ENCODE results near the gene TRIM37. TPM values are rescaled to one million over a fixed set of nuclear protein-coding genes. Genes with fewer than 3 reads are reported as not detected.
A peak's percentile ranks its signal among the peaks of the same experiment; 100 is the strongest.

The TRIM37 gene
- total and polyA plus RNA-seq, 4 experiments from 2014 or later, result 9.6 to 25.0 (median 15.7) TPM

- Mint-ChIP-seq H3K9me3 (no peaks in the 10 kb centered on the region), H3K36me3 (peaks cover 8 to 34% of the 10 kb centered on the region in 2 donors), H3K4me3 (no peak overlapping the region), H3K4me1 (peaks cover 9 to 17% (median 13%) of the 10 kb centered on the region in 4 donors), H3K27me3 (no peaks in the 10 kb centered on the region), H3K27ac (peak overlapping the region in 2 of 7 donors; percentile 30 to 57)
- Histone ChIP-seq H3K27ac (ENCODE audit: low read depth, low read length) (no peak overlapping the region), H3K27me3 (ENCODE audit: insufficient read depth, low read length) (no peaks in the 10 kb centered on the region), H3K4me1 (ENCODE audit: insufficient read depth, low read length) (peaks cover 6% of the 10 kb centered on the region), H3K36me3 (ENCODE audit: insufficient read depth, low read length) (no peaks in the 10 kb centered on the region), H3K4me3 (ENCODE audit: low read length in 2 of 2) (no peak overlapping the region), H3K9me3 (ENCODE audit: control insufficient read depth in 1 of 2, low read length in 2 of 2) (no peaks in the 10 kb centered on the region)
- intact Hi-C loops (cut with micrococcal nuclease), result loop anchor here (2.0 kb wide), 2 partner anchors 755 to 803 kb away; no protein-coding TSS in a partner anchor
- no peak for DNase-seq
- POLR2A ChIA-PET (ENCODE audit: partially characterized antibody), result interaction anchor here (0.6 to 4.2 kb wide), 4 partner anchors 46 to 485 kb away, joined by 3 to 28 read pairs (median 4); no protein-coding TSS in a partner anchor
- CTCF ChIA-PET (ENCODE audit: partially characterized antibody), result interaction anchor here (0.8 to 4.1 kb wide), 12 partner anchors 14 to 694 kb away, joined by 3 to 50 read pairs (median 4); no protein-coding TSS in a partner anchor
Observed at GRCh38 chr17:59003860-59004259, 102.8 kb downstream of the TRIM37 start.

- no peak for DNase-seq
- no peaks in the 10 kb centered on the region for H3K9me3 Mint-ChIP-seq
- Histone ChIP-seq H3K27me3 (ENCODE audit: insufficient read depth, low read length) (no peaks in the 10 kb centered on the region), H3K4me3 (ENCODE audit: low read length in 2 of 2) (no peak overlapping the region), H3K36me3 (ENCODE audit: insufficient read depth, low read length) (no peaks in the 10 kb centered on the region), H3K4me1 (ENCODE audit: insufficient read depth, low read length) (peaks cover 6% of the 10 kb centered on the region), H3K27ac (ENCODE audit: low read depth, low read length) (no peak overlapping the region), H3K9me3 (ENCODE audit: control insufficient read depth in 1 of 2, low read length in 2 of 2) (no peaks in the 10 kb centered on the region)
- ChIA-PET POLR2A (ENCODE audit: partially characterized antibody) (interaction anchor here (0.8 to 4.2 kb wide), 4 partner anchors 292 to 484 kb away, joined by 3 to 28 read pairs (median 8); no protein-coding TSS in a partner anchor), CTCF (ENCODE audit: partially characterized antibody) (interaction anchor here (1.3 to 4.1 kb wide), 7 partner anchors 291 to 484 kb away, joined by 3 to 50 read pairs (median 7); no protein-coding TSS in a partner anchor)
- peaks cover 9 to 17% (median 13%) of the 10 kb centered on the region in 4 donors for H3K4me1 Mint-ChIP-seq
- intact Hi-C loops (cut with micrococcal nuclease), result no loop called here
- H3K4me3 Mint-ChIP-seq, result no peak overlapping the region
- no peaks in the 10 kb centered on the region for H3K27me3 Mint-ChIP-seq
- H3K27ac Mint-ChIP-seq, result peak overlapping the region in 4 of 7 donors; percentile 50 to 79 (median 64)
- peaks cover 16 to 35% of the 10 kb centered on the region in 2 donors for H3K36me3 Mint-ChIP-seq
Observed at GRCh38 chr17:59002848-59003247, 103.8 kb downstream of the TRIM37 start.

- H3K9me3 Mint-ChIP-seq, result no peaks in the 10 kb centered on the region
- no peaks in the 10 kb centered on the region for H3K27me3 Mint-ChIP-seq
- peak overlapping the region; percentile 13 to 98 (median 96) for H3K27ac Mint-ChIP-seq
- Histone ChIP-seq H3K4me1 (ENCODE audit: insufficient read depth, low read length) (peaks cover 6% of the 10 kb centered on the region), H3K27ac (ENCODE audit: low read depth, low read length) (no peak overlapping the region), H3K27me3 (ENCODE audit: insufficient read depth, low read length) (no peaks in the 10 kb centered on the region), H3K4me3 (ENCODE audit: low read length in 2 of 2) (no peak overlapping the region), H3K9me3 (ENCODE audit: control insufficient read depth in 1 of 2, low read length in 2 of 2) (no peaks in the 10 kb centered on the region), H3K36me3 (ENCODE audit: insufficient read depth, low read length) (no peaks in the 10 kb centered on the region)
- ChIA-PET POLR2A (ENCODE audit: partially characterized antibody) (interaction anchor here (1.0 to 1.5 kb wide), 4 partner anchors 291 to 484 kb away, joined by 3 to 12 read pairs (median 3); no protein-coding TSS in a partner anchor), CTCF (ENCODE audit: partially characterized antibody) (interaction anchor here (0.6 to 2.8 kb wide), 5 partner anchors 43 to 484 kb away, joined by 3 to 18 read pairs (median 7); no protein-coding TSS in a partner anchor)
- peaks cover 9 to 17% (median 13%) of the 10 kb centered on the region in 4 donors for H3K4me1 Mint-ChIP-seq
- H3K4me3 Mint-ChIP-seq, result no peak overlapping the region
- DNase-seq, result no peak
- peaks cover 21 to 35% of the 10 kb centered on the region in 2 donors for H3K36me3 Mint-ChIP-seq
- intact Hi-C loops (cut with micrococcal nuclease), result no loop called here
Observed at GRCh38 chr17:59002126-59002525, 104.6 kb downstream of the TRIM37 start.

GRCh38 chr17:59001158-59001814, 105.4 kb downstream of the TRIM37 start:
- Histone ChIP-seq H3K4me3 (ENCODE audit: low read length in 2 of 2) (peak overlapping the region; percentile 21 to 44), H3K4me1 (ENCODE audit: insufficient read depth, low read length) (peaks cover 6% of the 10 kb centered on the region), H3K27me3 (ENCODE audit: insufficient read depth, low read length) (no peaks in the 10 kb centered on the region), H3K9me3 (ENCODE audit: control insufficient read depth in 1 of 2, low read length in 2 of 2) (no peaks in the 10 kb centered on the region), H3K36me3 (ENCODE audit: insufficient read depth, low read length) (no peaks in the 10 kb centered on the region), H3K27ac (ENCODE audit: low read depth, low read length) (peak overlapping the region; percentile 72)
- H3K9me3 Mint-ChIP-seq, result no peaks in the 10 kb centered on the region
- H3K4me3 Mint-ChIP-seq, result peak overlapping the region; percentile 77 to 96 (median 86)
- H3K27ac Mint-ChIP-seq, result peak overlapping the region; percentile 96 to 98 (median 97)
- ChIA-PET POLR2A (ENCODE audit: partially characterized antibody) (interaction anchor here (0.7 to 1.5 kb wide), 4 partner anchors 9 to 483 kb away, joined by 3 to 12 read pairs (median 3); no protein-coding TSS in a partner anchor), CTCF (ENCODE audit: partially characterized antibody) (interaction anchor here (0.6 to 2.8 kb wide), 4 partner anchors 412 to 485 kb away, joined by 3 to 18 read pairs (median 4); no protein-coding TSS in a partner anchor)
- DNase-seq, result peak; percentile 64 to 82 (median 68)
- H3K36me3 Mint-ChIP-seq, result peaks cover 21 to 38% of the 10 kb centered on the region in 2 donors
- H3K27me3 Mint-ChIP-seq, result no peaks in the 10 kb centered on the region
- H3K4me1 Mint-ChIP-seq, result peaks cover 9 to 17% (median 13%) of the 10 kb centered on the region in 4 donors
- intact Hi-C loops (cut with micrococcal nuclease), result loop anchor here (1.0 kb wide), 1 partner anchor 483 kb away; no protein-coding TSS in a partner anchor

GRCh38 chr17:59000022-59000421, 106.7 kb downstream of the TRIM37 start:
- no peak overlapping the region for H3K27ac ChIP-seq (ENCODE audit: low read depth, low read length)
- CTCF ChIA-PET (ENCODE audit: partially characterized antibody), result interaction anchor here (0.8 kb wide), 1 partner anchor 484 kb away, joined by 3 read pairs; no protein-coding TSS in a partner anchor
- H3K36me3 ChIP-seq (ENCODE audit: insufficient read depth, low read length), result no peaks in the 10 kb centered on the region
- intact Hi-C loops (cut with micrococcal nuclease), result no loop called here
- H3K4me3 ChIP-seq (ENCODE audit: low read length in 2 of 2), result no peak overlapping the region
- no peaks in the 10 kb centered on the region for H3K9me3 ChIP-seq (ENCODE audit: control insufficient read depth in 1 of 2, low read length in 2 of 2)
- H3K4me1 Mint-ChIP-seq, result peaks cover 9 to 17% (median 13%) of the 10 kb centered on the region in 4 donors
- peak overlapping the region in 3 of 8 donors; percentile 20 to 36 (median 32) for H3K4me3 Mint-ChIP-seq
- no peak for DNase-seq
- H3K27me3 ChIP-seq (ENCODE audit: insufficient read depth, low read length), result no peaks in the 10 kb centered on the region
- POLR2A ChIA-PET (ENCODE audit: partially characterized antibody), result no interaction called here
- H3K27me3 Mint-ChIP-seq, result no peaks in the 10 kb centered on the region
- peak overlapping the region in 5 of 7 donors; percentile 52 to 98 (median 70) for H3K27ac Mint-ChIP-seq
- peaks cover 6% of the 10 kb centered on the region for H3K4me1 ChIP-seq (ENCODE audit: insufficient read depth, low read length)
- no peaks in the 10 kb centered on the region for H3K9me3 Mint-ChIP-seq
- peaks cover 21 to 36% of the 10 kb centered on the region in 2 donors for H3K36me3 Mint-ChIP-seq

GRCh38 chr17:58999500-58999899, 107.2 kb downstream of the TRIM37 start:
- no peaks in the 10 kb centered on the region for H3K9me3 ChIP-seq (ENCODE audit: control insufficient read depth in 1 of 2, low read length in 2 of 2)
- CTCF ChIA-PET (ENCODE audit: partially characterized antibody), result no interaction called here
- Mint-ChIP-seq H3K27me3 (no peaks in the 10 kb centered on the region), H3K4me1 (peaks cover 6 to 12% (median 9%) of the 10 kb centered on the region in 4 donors), H3K36me3 (peaks cover 21 to 34% of the 10 kb centered on the region in 2 donors), H3K27ac (peak overlapping the region in 4 of 7 donors; percentile 1 to 87 (median 55)), H3K9me3 (no peaks in the 10 kb centered on the region), H3K4me3 (peak overlapping the region in 1 of 8 donors; percentile 20)
- no peak overlapping the region for H3K4me3 ChIP-seq (ENCODE audit: low read length in 2 of 2)
- H3K36me3 ChIP-seq (ENCODE audit: insufficient read depth, low read length), result no peaks in the 10 kb centered on the region
- no peak overlapping the region for H3K27ac ChIP-seq (ENCODE audit: low read depth, low read length)
- DNase-seq, result no peak
- intact Hi-C loops (cut with micrococcal nuclease), result no loop called here
- H3K4me1 ChIP-seq (ENCODE audit: insufficient read depth, low read length), result peaks cover 6% of the 10 kb centered on the region
- POLR2A ChIA-PET (ENCODE audit: partially characterized antibody), result no interaction called here
- H3K27me3 ChIP-seq (ENCODE audit: insufficient read depth, low read length), result no peaks in the 10 kb centered on the region

- no peak overlapping the region for H3K27ac ChIP-seq (ENCODE audit: low read depth, low read length)
- Mint-ChIP-seq H3K27me3 (no peaks in the 10 kb centered on the region), H3K36me3 (peaks cover 21 to 34% of the 10 kb centered on the region in 2 donors), H3K9me3 (no peaks in the 10 kb centered on the region), H3K4me1 (peaks cover 5 to 12% (median 8%) of the 10 kb centered on the region in 4 donors), H3K27ac (peak overlapping the region in 3 of 7 donors; percentile 5 to 66 (median 57)), H3K4me3 (no peak overlapping the region)
- POLR2A ChIA-PET (ENCODE audit: partially characterized antibody), result interaction anchor here (0.7 kb wide), 1 partner anchor 480 kb away, joined by 3 read pairs; no protein-coding TSS in a partner anchor
- CTCF ChIA-PET (ENCODE audit: partially characterized antibody), result no interaction called here
- H3K4me3 ChIP-seq (ENCODE audit: low read length in 2 of 2), result no peak overlapping the region
- no peak for DNase-seq
- intact Hi-C loops (cut with micrococcal nuclease), result no loop called here
- H3K36me3 ChIP-seq (ENCODE audit: insufficient read depth, low read length), result no peaks in the 10 kb centered on the region
- H3K27me3 ChIP-seq (ENCODE audit: insufficient read depth, low read length), result no peaks in the 10 kb centered on the region
- H3K9me3 ChIP-seq (ENCODE audit: control insufficient read depth in 1 of 2, low read length in 2 of 2), result no peaks in the 10 kb centered on the region
- H3K4me1 ChIP-seq (ENCODE audit: insufficient read depth, low read length), result peaks cover 6% of the 10 kb centered on the region
Observed at GRCh38 chr17:58998871-58999270, 107.8 kb downstream of the TRIM37 start.
